Bronchial epithelial cell (primary cell): Measurements from ENCODE around the gene NOP14. TPM values are rescaled to one million over a fixed set of nuclear protein-coding genes. Genes with fewer than 3 reads are reported as not detected.
"Not testable (repeated sequence)": the region's sequence is repeated elsewhere in the genome, so short reads cannot be mapped to it uniquely, and the experiment has no call there.

Source experiments
- DNase-seq: peaks from one replicate; pipeline ENCODE4 v3.0.0-alpha.2; 2010; ENCODE audit warnings: low read depth
- FAIRE-seq: peaks from 2 replicates; lab custom pipeline; 2011; peaks lifted over from hg19 to GRCh38; lab: Jason Lieb, UNC
- H3K27me3 ChIP-seq: 2 replicates; pipeline ENCODE4 v1.5.1; 2011; ENCODE audit warnings: low read length; ENCODE audit not compliant: control insufficient read depth, insufficient read depth
- H3K36me3 ChIP-seq: 2 replicates; pipeline ENCODE4 v1.5.1; 2011; ENCODE audit warnings: low read length; ENCODE audit not compliant: control insufficient read depth, insufficient read depth
- H3K4me3 ChIP-seq: 2 replicates; pipeline ENCODE4 v1.5.1; 2011; ENCODE audit warnings: mild to moderate bottlenecking, low read depth, low read length, control low read depth
- CTCF ChIP-seq: IDR thresholded peaks from 2 replicates; pipeline ENCODE4 v1.5.1; 2011; ENCODE audit warnings: mild to moderate bottlenecking, moderate library complexity, low read length, control low read depth, inconsistent platforms; ENCODE audit not compliant: insufficient read depth, severe bottlenecking
- total RNA-seq: library from RNA; depleted of rRNA; stranded (reverse); fragments of >200 nt; gene quantifications from 2 replicates; pipeline ENCODE4 v1.2.1, GENCODE V29; 2014

Gene NOP14
- total RNA-seq, 1 donor from 2014 or later = 31.1 TPM

GRCh38 chr4:2941138-2942036, 21.8 kb downstream of the NOP14 start:
- peaks cover 52% of the 10 kb centered on the region for H3K36me3 ChIP-seq
- no peak for TF ChIP-seq CTCF

GRCh38 chr4:2940267-2941137, 22.7 kb downstream of the NOP14 start:
- TF ChIP-seq CTCF = no peak
- DNase-seq = no peak
- no peak overlapping the region for H3K4me3 ChIP-seq
- H3K27me3 ChIP-seq = no peaks in the 10 kb centered on the region
- peaks cover 46% of the 10 kb centered on the region for H3K36me3 ChIP-seq
- no peak for FAIRE-seq

More at GRCh38 chr4:2941138-2942036, 21.8 kb downstream of the NOP14 start:
- FAIRE-seq (no peak), DNase-seq (no peak)
- Histone ChIP-seq H3K4me3 (no peak overlapping the region), H3K27me3 (no peaks in the 10 kb centered on the region)

- Histone ChIP-seq H3K27me3 (no peaks in the 10 kb centered on the region), H3K36me3 (peaks cover 41% of the 10 kb centered on the region), H3K4me3 (no peak overlapping the region)
- no peak for FAIRE-seq
- no peak for TF ChIP-seq CTCF
- no peak for DNase-seq
These were observed 23.6 kb downstream of the NOP14 start for GRCh38 chr4:2939383-2940243.

- DNase-seq = no peak
- Histone ChIP-seq H3K27me3 (no peaks in the 10 kb centered on the region), H3K36me3 (peaks cover 38% of the 10 kb centered on the region), H3K4me3 (no peak overlapping the region)
- TF ChIP-seq CTCF = no peak
- FAIRE-seq = no peak
These were observed 24.3 kb downstream of the NOP14 start for GRCh38 chr4:2938906-2939305.

- FAIRE-seq, H3K4me3 ChIP-seq, DNase-seq, H3K27me3 ChIP-seq: not testable (repeated sequence)
- peaks cover 38% of the 10 kb centered on the region for H3K36me3 ChIP-seq
These were observed 24.8 kb downstream of the NOP14 start for GRCh38 chr4:2938411-2938810.
